Spinal cord (tissue), 10 donors: Measurements from ENCODE around the gene RGS4. TPM values are rescaled to one million over a fixed set of nuclear protein-coding genes. Genes with fewer than 3 reads are reported as not detected.

Experiments
- DNase-seq, 6 donors: peaks; one replicate each; pipeline versions ENCODE4 v3.0.0 to v3.0.0-alpha.2; 2013 to 2015; ENCODE audit warnings: low spot score in 6 of 6, low read depth in 4 of 6
- H3K27ac ChIP-seq: one replicate; pipeline ENCODE4 v1.5.1; 2013; ENCODE audit warnings: low read depth, low read length, control low read depth
- H3K27me3 ChIP-seq: one replicate; pipeline ENCODE4 v1.6.1; 2013; ENCODE audit warnings: low read length; ENCODE audit not compliant: control insufficient read depth, insufficient read depth
- H3K36me3 ChIP-seq: one replicate; pipeline ENCODE4 v1.6.1; 2013; ENCODE audit warnings: low read length; ENCODE audit not compliant: control insufficient read depth, insufficient read depth
- H3K4me1 ChIP-seq: one replicate; pipeline ENCODE4 v1.6.1; 2013; ENCODE audit warnings: low read length; ENCODE audit not compliant: control insufficient read depth, insufficient read depth
- H3K4me3 ChIP-seq: one replicate; pipeline ENCODE4 v1.5.1; 2013; ENCODE audit warnings: low read depth, low read length, control low read depth
- H3K9me3 ChIP-seq: one replicate; pipeline ENCODE4 v1.6.1; 2013; ENCODE audit warnings: low read length; ENCODE audit not compliant: control insufficient read depth, insufficient read depth
- WGBS: methylation state at CpG from one replicate; pipeline ENCODE4 v1.1.5; 2013; ENCODE audit warnings: missing lambda C conversion rate; ENCODE audit not compliant: insufficient coverage; 5-methylcytosine and 5-hydroxymethylcytosine counted together
- polyA plus RNA-seq, 2 donors: library from polyadenylated mRNA; unstranded; fragments of 120-200 nt; gene quantifications; one replicate each; pipeline ENCODE4 v1.2.1, GENCODE V29; 2013; ENCODE audit not compliant: insufficient read length in 2 of 2
- total RNA-seq, 2 donors: library from RNA; depleted of rRNA in 1 of 2; stranded (reverse); fragments of 120-200 nt in 1 of 2; fragments of >200 nt in 1 of 2; gene quantifications; one replicate each; pipeline versions ENCODE4 v1.2.3 to v1.2.4, GENCODE V29; 2013 to 2014
- donor health status: healthy.

The RGS4 gene
- total and polyA plus RNA-seq, 4 donors: 15.5 to 148 (median 37.9) TPM

DNA sequence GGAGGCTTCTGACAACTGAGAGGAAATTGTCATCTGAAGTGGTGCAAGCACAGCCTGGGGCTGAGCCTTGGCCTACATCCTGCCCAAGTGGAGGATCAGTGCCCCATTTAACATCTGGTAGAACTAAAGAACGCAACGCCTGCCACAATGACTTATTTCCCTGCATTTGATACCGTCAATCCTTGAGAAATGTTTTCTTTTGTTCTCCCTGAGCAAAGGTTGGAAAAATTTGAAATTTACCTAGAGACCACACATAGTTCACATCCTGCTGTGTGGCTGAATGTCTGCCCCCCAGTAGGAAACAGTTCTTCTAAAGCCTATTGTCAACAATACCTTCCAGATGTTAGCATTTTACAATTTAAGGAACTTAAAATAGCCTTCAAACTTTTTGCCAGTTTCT lies 5.6 kb upstream of the RGS4 start:
- Histone ChIP-seq H3K9me3 (no peaks in the 10 kb centered on the region), H3K27ac (no peak overlapping the region), H3K4me3 (no peak overlapping the region), H3K4me1 (no peaks in the 10 kb centered on the region), H3K36me3 (no peaks in the 10 kb centered on the region), H3K27me3 (no peaks in the 10 kb centered on the region)
- DNase-seq: no peak
- 63% methylated on average over 3 of the region's 3 CpGs for WGBS

DNA sequence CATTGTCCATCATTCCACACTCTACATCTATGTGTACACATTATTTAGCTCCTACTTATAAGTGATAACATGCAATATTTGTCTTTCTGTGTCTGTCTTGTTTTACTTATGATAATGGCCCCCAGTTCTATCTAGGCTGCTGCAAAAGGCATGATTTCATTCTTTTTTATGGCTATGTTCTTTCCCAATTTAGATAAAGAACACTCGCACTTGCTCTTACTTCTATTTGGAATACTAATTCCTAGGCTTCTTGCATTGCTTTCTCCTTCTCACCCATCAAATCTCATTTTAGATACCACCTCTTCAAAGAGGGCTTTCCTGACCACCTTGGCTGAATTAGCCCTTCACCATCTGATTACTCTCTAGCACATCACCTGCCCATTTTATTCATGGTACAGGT lies 3.0 kb upstream of the RGS4 start:
- no peak for DNase-seq
- Histone ChIP-seq H3K9me3 (no peaks in the 10 kb centered on the region), H3K27ac (no peak overlapping the region), H3K36me3 (no peaks in the 10 kb centered on the region), H3K27me3 (no peaks in the 10 kb centered on the region), H3K4me1 (no peaks in the 10 kb centered on the region), H3K4me3 (no peak overlapping the region)
- WGBS: 100% methylated on average over 1 of the region's 1 CpG

DNA sequence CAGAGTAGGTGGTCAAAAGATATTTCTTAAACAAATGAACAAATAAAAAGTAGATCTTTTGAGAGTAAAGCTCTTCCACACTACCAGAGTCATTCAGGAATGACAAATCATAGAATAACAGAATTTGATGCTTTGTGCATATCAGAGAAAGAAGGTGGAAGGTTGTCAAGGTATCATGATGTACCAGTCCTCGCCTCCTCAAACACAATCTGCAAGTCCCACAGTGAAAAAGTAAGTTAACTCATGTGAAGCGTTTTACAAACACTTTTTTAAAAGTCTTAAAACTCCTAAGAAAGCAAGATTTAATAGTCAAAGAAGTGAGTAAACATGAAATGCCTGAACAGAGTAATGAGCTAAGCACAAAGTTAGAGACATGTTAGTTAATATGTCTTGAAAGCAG lies 2.5 kb upstream of the RGS4 start:
- no peaks in the 10 kb centered on the region for H3K4me1 ChIP-seq
- H3K27ac ChIP-seq: no peak overlapping the region
- H3K27me3 ChIP-seq: no peaks in the 10 kb centered on the region
- DNase-seq: no peak
- no peaks in the 10 kb centered on the region for H3K9me3 ChIP-seq
- H3K4me3 ChIP-seq: no peak overlapping the region
- no CpG with 5 or more reads among the region's 2 CpGs for WGBS
- H3K36me3 ChIP-seq: no peaks in the 10 kb centered on the region

DNA sequence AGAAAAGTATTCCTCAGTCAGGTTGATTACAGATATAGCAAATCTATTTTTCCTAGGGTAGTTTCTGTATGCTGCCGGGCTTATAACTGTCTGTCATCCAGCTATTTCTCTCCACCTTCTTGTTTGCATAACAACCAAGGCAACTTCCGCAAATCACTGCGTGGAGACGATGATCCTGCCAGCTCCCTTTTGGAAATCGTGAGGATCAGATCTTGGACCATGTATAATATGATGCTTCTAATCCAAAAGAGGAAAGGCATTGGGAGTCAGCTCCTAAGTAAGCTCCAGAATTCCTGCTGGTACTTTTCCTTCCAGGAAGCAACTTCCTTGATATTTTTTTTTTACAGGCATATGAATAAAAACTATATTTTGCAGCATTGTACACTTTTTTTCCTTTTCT lies 445 bp upstream of the RGS4 start:
- Histone ChIP-seq H3K27me3 (no peaks in the 10 kb centered on the region), H3K4me1 (no peaks in the 10 kb centered on the region), H3K4me3 (peak overlapping the region; percentile 16), H3K9me3 (no peaks in the 10 kb centered on the region), H3K36me3 (no peaks in the 10 kb centered on the region), H3K27ac (no peak overlapping the region)
- 0% methylated on average over 1 of the region's 5 CpGs for WGBS
- peak in 2 of 6 donors; percentile 49 to 64 for DNase-seq

DNA sequence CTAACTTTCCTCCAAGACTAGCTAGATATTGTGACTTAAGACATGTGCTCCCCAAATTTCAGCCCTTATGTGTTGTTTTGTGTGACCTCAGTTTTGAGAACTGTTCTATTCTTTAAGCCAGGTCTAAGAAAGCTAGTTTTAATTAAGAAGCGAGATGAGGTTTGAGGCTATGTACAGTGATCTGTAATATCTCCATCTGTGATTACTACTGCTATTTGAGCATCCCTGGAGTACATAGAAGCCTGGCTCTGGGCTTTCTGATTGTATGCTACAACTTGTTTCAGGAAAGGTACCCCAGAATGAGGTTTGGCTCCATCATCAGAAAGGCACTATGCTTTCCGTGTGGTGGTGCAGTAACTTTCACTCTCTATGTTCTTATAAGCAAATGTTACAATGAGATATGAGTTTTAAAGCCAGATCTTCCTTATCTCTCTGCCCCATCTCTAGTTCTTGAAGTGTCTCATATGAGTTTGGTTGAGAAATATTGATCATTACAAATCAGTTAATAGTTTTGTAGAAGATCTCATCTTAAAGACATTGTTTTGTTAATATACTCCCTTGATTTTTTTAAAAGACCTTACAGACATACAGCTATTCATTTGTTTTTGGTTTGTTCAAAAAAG lies 605 bp downstream of the RGS4 start:
- H3K27me3 ChIP-seq: no peaks in the 10 kb centered on the region
- H3K36me3 ChIP-seq: no peaks in the 10 kb centered on the region
- no CpG with 5 or more reads among the region's 2 CpGs for WGBS
- no peaks in the 10 kb centered on the region for H3K9me3 ChIP-seq
- H3K4me3 ChIP-seq: peak overlapping the region; percentile 31
- DNase-seq: peak in 1 of 6 donors; percentile 37
- no peak overlapping the region for H3K27ac ChIP-seq
- no peaks in the 10 kb centered on the region for H3K4me1 ChIP-seq

DNA sequence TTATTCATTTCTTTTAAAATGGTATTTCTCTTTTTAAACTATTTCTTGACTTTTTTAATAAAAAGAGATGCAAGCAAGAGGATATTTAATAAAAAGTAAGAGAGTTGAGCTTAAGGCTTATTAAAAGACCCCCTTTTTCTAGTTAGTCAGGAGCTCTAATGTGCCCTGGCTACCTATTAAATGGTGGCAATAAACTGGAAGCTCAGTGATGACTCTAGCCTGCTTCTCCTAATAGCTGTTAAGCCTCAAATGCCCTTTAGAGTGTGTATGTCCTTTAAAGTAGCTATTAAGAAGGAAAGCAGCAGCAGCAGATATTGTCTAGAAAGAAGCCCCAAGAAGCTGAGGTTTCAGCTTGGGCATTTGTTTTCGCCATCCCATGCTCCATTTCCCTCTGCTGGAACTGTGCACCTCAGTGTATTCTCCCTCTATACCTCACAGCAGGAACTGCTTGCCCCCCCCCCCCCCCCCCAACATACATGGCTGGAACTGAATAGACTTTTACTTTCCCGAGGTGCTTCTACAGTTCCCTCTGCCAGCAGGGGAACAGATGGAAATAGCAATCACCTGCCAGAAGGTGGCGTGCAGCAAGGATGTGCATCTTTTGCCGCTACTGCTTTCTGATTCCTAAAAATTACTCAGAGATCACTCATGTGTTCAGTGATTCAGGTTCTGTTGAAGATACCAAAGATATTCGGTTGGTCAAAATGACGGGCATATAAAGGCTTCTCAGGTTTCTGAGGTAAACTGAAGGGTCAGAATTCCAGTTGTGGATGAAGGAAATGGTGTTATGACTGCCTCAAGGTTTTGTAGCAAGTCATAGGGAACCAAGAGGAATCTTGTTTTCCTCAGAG lies 2.5 kb downstream of the RGS4 start:
- H3K4me1 ChIP-seq: no peaks in the 10 kb centered on the region
- H3K9me3 ChIP-seq: no peaks in the 10 kb centered on the region
- H3K4me3 ChIP-seq: no peak overlapping the region
- H3K27me3 ChIP-seq: no peaks in the 10 kb centered on the region
- DNase-seq: peak in 2 of 6 donors; percentile 60 to 85
- H3K27ac ChIP-seq: no peak overlapping the region
- WGBS: 20% methylated on average over 3 of the region's 6 CpGs
- H3K36me3 ChIP-seq: no peaks in the 10 kb centered on the region

DNA sequence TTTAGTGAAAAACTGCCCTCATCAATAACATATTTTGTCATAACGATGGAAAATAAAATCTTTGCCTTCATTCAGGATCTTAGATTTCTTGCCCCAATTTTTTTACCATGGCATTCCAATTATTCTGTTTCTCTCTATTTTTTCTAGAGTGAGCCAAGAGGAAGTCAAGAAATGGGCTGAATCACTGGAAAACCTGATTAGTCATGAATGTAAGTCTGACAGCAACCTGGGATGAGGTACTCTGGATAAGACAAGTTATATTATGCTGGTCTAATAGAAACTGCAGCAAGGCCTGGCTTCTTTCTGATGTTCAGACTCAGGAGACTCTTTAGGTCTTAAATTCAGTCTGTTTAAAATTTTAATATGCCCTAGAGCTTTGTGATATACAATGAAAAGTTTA lies 3.5 kb downstream of the RGS4 start:
- Histone ChIP-seq H3K9me3 (no peaks in the 10 kb centered on the region), H3K27ac (no peak overlapping the region), H3K27me3 (no peaks in the 10 kb centered on the region), H3K36me3 (no peaks in the 10 kb centered on the region), H3K4me1 (no peaks in the 10 kb centered on the region), H3K4me3 (no peak overlapping the region)
- no peak for DNase-seq
- WGBS: no CpG with 5 or more reads among the region's 1 CpG

DNA sequence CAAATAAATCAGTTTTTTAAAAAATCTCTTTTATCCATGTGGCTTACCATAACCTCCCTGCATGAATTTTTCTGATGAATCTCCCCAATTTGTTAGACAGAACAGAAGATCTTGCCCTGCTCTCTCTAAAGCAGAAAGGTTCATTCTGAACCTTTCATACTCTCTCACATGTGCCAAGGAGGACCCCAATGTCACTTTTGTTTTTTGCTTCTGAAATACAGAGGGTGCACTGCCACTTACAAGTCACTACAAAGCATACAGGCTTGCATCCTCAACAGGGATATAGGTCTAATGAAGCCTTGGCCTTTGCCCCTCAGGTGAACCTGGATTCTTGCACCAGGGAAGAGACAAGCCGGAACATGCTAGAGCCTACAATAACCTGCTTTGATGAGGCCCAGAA lies 4.8 kb downstream of the RGS4 start:
- H3K27me3 ChIP-seq: no peaks in the 10 kb centered on the region
- DNase-seq: no peak
- no peaks in the 10 kb centered on the region for H3K4me1 ChIP-seq
- H3K9me3 ChIP-seq: no peaks in the 10 kb centered on the region
- no peak overlapping the region for H3K27ac ChIP-seq
- H3K4me3 ChIP-seq: no peak overlapping the region
- WGBS: 100% methylated on average over 1 of the region's 1 CpG
- H3K36me3 ChIP-seq: no peaks in the 10 kb centered on the region

DNA sequence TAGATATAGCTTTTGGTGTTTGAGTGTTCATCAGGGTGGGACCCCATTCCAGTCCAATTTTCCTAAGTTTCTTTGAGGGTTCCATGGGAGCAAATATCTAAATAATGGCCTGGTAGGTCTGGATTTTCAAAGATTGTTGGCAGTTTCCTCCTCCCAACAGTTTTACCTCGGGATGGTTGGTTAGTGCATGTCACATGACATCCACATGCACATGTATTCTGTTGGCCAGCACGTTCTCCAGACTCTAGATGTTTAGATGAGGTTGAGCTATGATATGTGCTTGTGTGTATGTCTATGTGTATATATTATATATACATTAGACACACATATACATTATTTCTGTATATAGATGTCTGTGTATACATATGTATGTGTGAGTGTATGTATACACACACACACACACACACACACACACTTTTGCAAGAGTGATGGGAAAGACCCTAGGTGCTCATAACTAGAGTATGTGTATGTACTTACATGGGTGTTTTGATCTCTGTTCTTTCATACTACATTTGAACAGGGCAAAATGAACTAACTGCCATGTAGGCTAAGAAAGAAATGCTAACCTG lies 5.6 kb downstream of the RGS4 start:
- Histone ChIP-seq H3K27me3 (no peaks in the 10 kb centered on the region), H3K36me3 (no peaks in the 10 kb centered on the region), H3K4me1 (no peaks in the 10 kb centered on the region), H3K4me3 (no peak overlapping the region), H3K27ac (no peak overlapping the region), H3K9me3 (no peaks in the 10 kb centered on the region)
- WGBS: no CpG with 5 or more reads among the region's 2 CpGs
- no peak for DNase-seq

DNA sequence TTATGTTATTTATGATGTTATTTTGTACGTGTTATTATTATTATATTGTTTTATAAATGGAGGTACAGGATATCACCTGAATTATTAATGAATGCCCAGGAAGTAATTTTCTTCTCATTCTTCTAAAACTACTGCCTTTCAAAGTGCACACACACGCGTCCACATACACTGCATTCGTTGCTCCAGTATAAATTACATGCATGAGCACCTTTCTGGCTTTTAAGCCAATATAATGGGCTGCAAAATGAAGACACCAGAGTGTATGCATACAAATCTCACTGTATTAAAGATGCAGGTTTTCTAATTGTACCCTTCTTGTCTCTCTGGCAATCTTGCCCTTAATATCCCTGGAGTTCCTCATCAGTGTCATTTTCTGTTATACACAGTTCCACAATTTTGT lies 6.9 kb downstream of the RGS4 start:
- Histone ChIP-seq H3K27me3 (no peaks in the 10 kb centered on the region), H3K4me3 (no peak overlapping the region), H3K9me3 (no peaks in the 10 kb centered on the region), H3K36me3 (no peaks in the 10 kb centered on the region), H3K27ac (no peak overlapping the region), H3K4me1 (no peaks in the 10 kb centered on the region)
- no CpG with 5 or more reads among the region's 4 CpGs for WGBS
- DNase-seq: no peak
